22Rv1 (cell line): ENCODE data around the gene GMDS.

Experiments used
- ZFX ChIP-seq: fragments of 450-650 bp; IDR thresholded peaks from 2 replicates; pipeline ENCODE4 v1.6.1; 2017; ENCODE audit warnings: antibody characterized with exemption, borderline replicate concordance
- TF ChIP-seq, protein P1 (sequence below): fragments of 450-650 bp; IDR thresholded peaks from 2 replicates; pipeline ENCODE4 v1.5.1; 2017; ENCODE audit warnings: mild to moderate bottlenecking

DNA sequence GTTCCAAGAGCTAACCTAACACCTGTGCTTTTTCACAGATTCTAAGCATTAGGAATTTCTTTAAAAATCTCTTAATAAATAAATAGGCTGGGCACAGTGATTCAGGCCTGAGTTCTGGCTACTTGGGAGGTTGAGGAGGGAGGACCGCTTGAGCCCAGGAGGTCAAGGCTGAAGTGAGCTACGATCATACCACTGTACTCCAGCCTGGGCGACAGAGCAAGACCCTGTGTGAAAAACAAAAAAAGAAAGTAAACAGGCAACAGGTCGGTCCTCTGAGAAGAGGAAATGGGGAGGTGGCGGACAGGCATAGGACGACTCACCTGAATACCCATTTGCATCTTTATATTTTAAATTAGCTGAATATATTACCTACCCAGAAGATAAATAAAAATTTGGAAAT is 26.5 kb downstream of the GMDS start:
- TF ChIP-seq, protein P1, sequence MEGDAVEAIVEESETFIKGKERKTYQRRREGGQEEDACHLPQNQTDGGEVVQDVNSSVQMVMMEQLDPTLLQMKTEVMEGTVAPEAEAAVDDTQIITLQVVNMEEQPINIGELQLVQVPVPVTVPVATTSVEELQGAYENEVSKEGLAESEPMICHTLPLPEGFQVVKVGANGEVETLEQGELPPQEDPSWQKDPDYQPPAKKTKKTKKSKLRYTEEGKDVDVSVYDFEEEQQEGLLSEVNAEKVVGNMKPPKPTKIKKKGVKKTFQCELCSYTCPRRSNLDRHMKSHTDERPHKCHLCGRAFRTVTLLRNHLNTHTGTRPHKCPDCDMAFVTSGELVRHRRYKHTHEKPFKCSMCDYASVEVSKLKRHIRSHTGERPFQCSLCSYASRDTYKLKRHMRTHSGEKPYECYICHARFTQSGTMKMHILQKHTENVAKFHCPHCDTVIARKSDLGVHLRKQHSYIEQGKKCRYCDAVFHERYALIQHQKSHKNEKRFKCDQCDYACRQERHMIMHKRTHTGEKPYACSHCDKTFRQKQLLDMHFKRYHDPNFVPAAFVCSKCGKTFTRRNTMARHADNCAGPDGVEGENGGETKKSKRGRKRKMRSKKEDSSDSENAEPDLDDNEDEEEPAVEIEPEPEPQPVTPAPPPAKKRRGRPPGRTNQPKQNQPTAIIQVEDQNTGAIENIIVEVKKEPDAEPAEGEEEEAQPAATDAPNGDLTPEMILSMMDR = no peak
- TF ChIP-seq ZFX = no peak
